Common myeloid progenitor, CD34-positive (primary cell): Measurements from ENCODE around the gene PRSS2.
A peak's percentile ranks its signal among the peaks of the same experiment; 100 is the strongest.
"Not testable (repeated sequence)": the region's sequence is repeated elsewhere in the genome, so short reads cannot be mapped to it uniquely, and the experiment has no call there.

Experiments
- CTCF ChIA-PET: fragments of 350-600 bp; sonication (Branson Sonifier 250); formaldehyde crosslinking; loops from one replicate; lab custom pipeline; 2021; ENCODE audit warnings: antibody characterized with exemption; lab: Charles Lee
- POLR2A ChIA-PET: fragments of 350-600 bp; sonication (Branson Sonifier 250); formaldehyde crosslinking; loops from one replicate; lab custom pipeline; 2021; ENCODE audit warnings: antibody characterized with exemption; lab: Charles Lee
- DNase-seq, 3 donors: peaks; one replicate each; pipeline versions ENCODE4 v3.0.0 to v3.0.0-alpha.2; 2013
- H3K27ac ChIP-seq, 2 experiments: 1 replicate in 1 of 2; 2 replicates in 1 of 2; pipeline ENCODE4 v1.7.0; 2013; ENCODE audit warnings: inconsistent platforms in 2 of 2, low read length in 2 of 2, mild to moderate bottlenecking in 2 of 2, low read depth in 1 of 2, moderate library complexity in 1 of 2; ENCODE audit not compliant: severe bottlenecking in 2 of 2, insufficient read depth in 1 of 2, poor library complexity in 1 of 2
- H3K27me3 ChIP-seq, 5 experiments: replicated peaks in 2 of 5; 1 replicate in 3 of 5; 2 replicates in 2 of 5; pipeline versions ENCODE4 v1.6.1 to v1.7.0; 2013; ENCODE audit warnings: low read length in 4 of 5, mild to moderate bottlenecking in 2 of 5, moderate library complexity in 2 of 5, inconsistent platforms in 1 of 5; ENCODE audit not compliant: insufficient read depth in 5 of 5, control insufficient read depth in 4 of 5
- H3K36me3 ChIP-seq, 4 experiments: 1 replicate in 2 of 4; 2 replicates in 2 of 4; pipeline versions ENCODE4 v1.6.1 to v1.7.0; 2013; ENCODE audit warnings: low read length in 3 of 4, control low read depth in 1 of 4, mild to moderate bottlenecking in 1 of 4; ENCODE audit not compliant: control insufficient read depth in 4 of 4, insufficient read depth in 4 of 4
- H3K4me1 ChIP-seq, 4 experiments: 1 replicate in 3 of 4; 2 replicates in 1 of 4; pipeline versions ENCODE4 v1.6.1 to v1.7.1; 2013; ENCODE audit warnings: low read length in 3 of 4, mild to moderate bottlenecking in 3 of 4, control low read depth in 1 of 4, inconsistent platforms in 1 of 4, moderate library complexity in 1 of 4; ENCODE audit not compliant: control insufficient read depth in 4 of 4, insufficient read depth in 4 of 4; ENCODE audit errors: control extremely low read depth in 1 of 4
- H3K4me3 ChIP-seq, 7 experiments: 1 replicate in 4 of 7; 2 replicates in 3 of 7; pipeline versions ENCODE4 v1.5.1 to v1.7.0; 2013; ENCODE audit warnings: mild to moderate bottlenecking in 7 of 7, low read length in 6 of 7, moderate library complexity in 6 of 7, inconsistent platforms in 2 of 7, low read depth in 2 of 7, control low read depth in 1 of 7; ENCODE audit not compliant: insufficient read depth in 4 of 7, control insufficient read depth in 1 of 7; ENCODE audit errors: extremely low read depth in 1 of 7
- H3K9me3 ChIP-seq, 5 experiments: 1 replicate in 4 of 5; 2 replicates in 1 of 5; pipeline versions ENCODE4 v1.6.1 to v1.7.1; 2013; ENCODE audit warnings: low read length in 4 of 5, mild to moderate bottlenecking in 2 of 5, inconsistent platforms in 1 of 5, low read depth in 1 of 5, moderate library complexity in 1 of 5; ENCODE audit not compliant: control insufficient read depth in 4 of 5, insufficient read depth in 2 of 5; ENCODE audit errors: control extremely low read depth in 1 of 5
- WGBS: methylation state at CpG from one replicate; pipeline ENCODE4 v1.1.5; 2013; ENCODE audit not compliant: insufficient coverage; 5-methylcytosine and 5-hydroxymethylcytosine counted together

Gene PRSS2

GRCh38 chr7:142758312-142758711 is 12.5 kb upstream of the PRSS2 start:
- H3K9me3 ChIP-seq, DNase-seq, H3K27ac ChIP-seq, H3K4me3 ChIP-seq, POLR2A ChIA-PET, H3K4me1 ChIP-seq, H3K36me3 ChIP-seq, H3K27me3 ChIP-seq: not testable (repeated sequence)
- CTCF ChIA-PET = interaction anchor here (1.0 to 1.7 kb wide), 2 partner anchors 40 to 45 kb away, joined by 3 to 4 read pairs; no protein-coding TSS in a partner anchor
- WGBS = 100% methylated on average over 1 of the region's 3 CpGs

- Histone ChIP-seq H3K4me1 (peaks cover 0 to 2% (median 0%) of the 10 kb centered on the region in 4 experiments), H3K9me3 (no peaks in the 10 kb centered on the region), H3K4me3 (no peak overlapping the region), H3K36me3 (no peaks in the 10 kb centered on the region), H3K27me3 (no peaks in the 10 kb centered on the region), H3K27ac (no peak overlapping the region)
- 100% methylated on average over 1 of the region's 1 CpG for WGBS
- DNase-seq = no peak
- CTCF ChIA-PET = interaction anchor here (1.2 to 1.7 kb wide), 3 partner anchors 10 to 41 kb away, joined by 3 to 4 read pairs (median 4); partner anchors contain the start of gene PRSS1
- POLR2A ChIA-PET = no interaction called here
These were observed 11.3 kb upstream of the PRSS2 start for GRCh38 chr7:142759433-142759832.

GRCh38 chr7:142760071-142760642 is 10.6 kb upstream of the PRSS2 start:
- H3K36me3 ChIP-seq = no peaks in the 10 kb centered on the region
- no peak overlapping the region for H3K4me3 ChIP-seq
- H3K4me1 ChIP-seq = peaks cover 0 to 2% (median 0%) of the 10 kb centered on the region in 4 experiments
- H3K27me3 ChIP-seq = no peaks in the 10 kb centered on the region
- ChIA-PET CTCF (interaction anchor here (1.2 to 1.6 kb wide), 2 partner anchors 10 to 20 kb away, joined by 3 to 4 read pairs; partner anchors contain the start of gene PRSS1), POLR2A (no interaction called here)
- DNase-seq = no peak
- no peaks in the 10 kb centered on the region for H3K9me3 ChIP-seq
- no peak overlapping the region for H3K27ac ChIP-seq
- 73% methylated on average over 3 of the region's 5 CpGs for WGBS

- H3K27me3 ChIP-seq, H3K4me1 ChIP-seq, H3K4me3 ChIP-seq, H3K9me3 ChIP-seq, POLR2A ChIA-PET, H3K36me3 ChIP-seq, H3K27ac ChIP-seq: not testable (repeated sequence)
- CTCF ChIA-PET = interaction anchor here (1.2 to 2.0 kb wide), 2 partner anchors 48 to 132 kb away, joined by 3 to 5 read pairs; no protein-coding TSS in a partner anchor
- peak in 1 of 3 donors; percentile 31 for DNase-seq
- 95% methylated on average over 2 of the region's 2 CpGs for WGBS
These were observed 9.2 kb upstream of the PRSS2 start for GRCh38 chr7:142761606-142762005.

GRCh38 chr7:142762104-142762503 is 8.7 kb upstream of the PRSS2 start:
- DNase-seq = no peak
- WGBS = no CpG with 5 or more reads among the region's 1 CpG
- ChIA-PET CTCF (interaction anchor here (1.1 to 2.0 kb wide), 3 partner anchors 47 to 132 kb away, joined by 3 to 5 read pairs (median 3); no protein-coding TSS in a partner anchor), POLR2A (no interaction called here)
- Histone ChIP-seq H3K36me3 (no peaks in the 10 kb centered on the region), H3K4me3 (no peak overlapping the region), H3K27ac (no peak overlapping the region), H3K9me3 (no peaks in the 10 kb centered on the region), H3K4me1 (peaks cover 0 to 2% (median 0%) of the 10 kb centered on the region in 4 experiments), H3K27me3 (no peaks in the 10 kb centered on the region)

GRCh38 chr7:142767451-142767850 is 3.3 kb upstream of the PRSS2 start:
- H3K4me1 ChIP-seq = peaks cover 0 to 28% (median 16%) of the 10 kb centered on the region in 4 experiments
- WGBS = 60% methylated on average over 1 of the region's 3 CpGs
- ChIA-PET POLR2A (no interaction called here), CTCF (interaction anchor here (1.0 to 1.5 kb wide), 4 partner anchors 11 to 55 kb away, joined by 3 to 4 read pairs (median 4); partner anchors contain the start of gene PRSS1)
- DNase-seq = no peak
- no peaks in the 10 kb centered on the region for H3K36me3 ChIP-seq
- no peak overlapping the region for H3K27ac ChIP-seq
- no peaks in the 10 kb centered on the region for H3K27me3 ChIP-seq
- no peak overlapping the region for H3K4me3 ChIP-seq
- no peaks in the 10 kb centered on the region for H3K9me3 ChIP-seq

- ChIA-PET POLR2A (no interaction called here), CTCF (interaction anchor here (0.8 to 1.3 kb wide), 4 partner anchors 11 to 111 kb away, joined by 3 to 4 read pairs (median 4); no protein-coding TSS in a partner anchor)
- DNase-seq = no peak
- 100% methylated on average over 1 of the region's 1 CpG for whole genome bisulfite sequencing
- Histone ChIP-seq H3K4me3 (no peak overlapping the region), H3K27ac (no peak overlapping the region), H3K9me3 (no peaks in the 10 kb centered on the region), H3K4me1 (peaks cover 0 to 28% (median 16%) of the 10 kb centered on the region in 4 experiments), H3K36me3 (no peaks in the 10 kb centered on the region), H3K27me3 (no peaks in the 10 kb centered on the region)
These were observed 2.9 kb upstream of the PRSS2 start for GRCh38 chr7:142767861-142768260.
